Astrocyte of the spinal cord (primary cell): ENCODE measurements around the gene PCBP2.

Experiments used
- DNase-seq: peaks from one replicate; pipeline ENCODE4 v3.0.0; 2011; ENCODE audit warnings: low read depth, low spot score
- H3K4me3 ChIP-seq: 2 replicates; pipeline ENCODE4 v1.5.1; 2011; ENCODE audit warnings: low read depth, mild to moderate bottlenecking, low read length, moderate library complexity
- in situ Hi-C: cut with HindIII; loops from 2 replicates; pipeline ENCODE4 v1.10.0; 2017; ENCODE audit warnings: low sequenced_read_pairs
- TF ChIP-seq, protein P1 (sequence below): IDR thresholded peaks from 2 replicates; pipeline ENCODE4 v1.5.1; 2012; ENCODE audit warnings: low read depth, mild to moderate bottlenecking, low read length, inconsistent platforms

PCBP2 gene

DNA sequence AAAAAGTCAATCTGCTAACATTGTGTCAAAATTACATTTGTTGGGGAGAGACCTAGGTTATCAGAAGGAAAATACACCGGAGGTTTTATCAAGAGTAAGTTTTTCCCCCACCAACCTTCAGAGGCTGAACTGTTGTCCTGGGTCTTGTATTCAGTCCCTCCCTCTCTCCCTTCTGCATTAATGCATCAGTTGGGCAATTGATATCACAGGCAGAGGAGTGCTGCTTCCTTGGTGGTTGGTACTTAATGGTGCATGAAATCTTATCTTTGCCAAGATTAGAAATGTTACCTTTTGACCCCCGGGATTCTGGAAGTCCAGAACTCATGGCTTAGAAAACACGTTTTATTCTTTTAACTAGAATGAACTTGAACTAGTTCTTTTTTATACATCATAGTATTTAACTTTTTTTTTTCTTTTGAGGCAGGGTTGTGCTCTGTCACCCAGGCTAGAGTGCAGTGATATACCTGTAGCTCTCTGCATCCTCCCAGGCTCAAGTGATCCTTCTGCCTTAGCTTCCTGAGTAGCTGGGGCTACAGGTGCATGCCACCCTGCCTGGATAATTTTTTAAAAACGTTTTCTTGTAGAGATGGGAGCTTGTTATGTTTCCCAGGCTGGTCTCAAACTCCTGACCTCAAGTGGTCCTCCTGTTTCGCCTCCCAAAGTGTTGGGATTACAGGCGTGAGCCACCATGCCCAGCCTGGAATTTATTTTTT is 4.9 kb downstream of the PCBP2 start:
- in situ Hi-C loops = no loop called here
- DNase-seq = no peak

DNA sequence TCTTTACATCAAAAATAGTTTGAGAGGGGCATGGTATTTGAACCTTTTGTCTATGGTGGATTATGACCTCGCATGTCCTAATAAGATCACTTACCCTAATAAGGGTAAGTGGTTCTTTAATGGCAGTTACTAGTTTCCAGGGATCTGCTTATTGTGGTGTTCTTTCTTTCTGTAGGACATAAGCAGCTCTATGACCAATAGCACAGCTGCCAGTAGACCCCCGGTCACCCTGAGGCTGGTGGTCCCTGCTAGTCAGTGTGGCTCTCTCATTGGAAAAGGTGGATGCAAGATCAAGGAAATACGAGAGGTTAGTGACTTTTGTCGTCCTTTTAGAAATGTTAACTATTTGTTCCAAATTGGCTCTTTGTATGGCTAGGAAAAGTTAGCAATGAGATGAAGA is 7.2 kb downstream of the PCBP2 start:
- TF ChIP-seq, protein P1, sequence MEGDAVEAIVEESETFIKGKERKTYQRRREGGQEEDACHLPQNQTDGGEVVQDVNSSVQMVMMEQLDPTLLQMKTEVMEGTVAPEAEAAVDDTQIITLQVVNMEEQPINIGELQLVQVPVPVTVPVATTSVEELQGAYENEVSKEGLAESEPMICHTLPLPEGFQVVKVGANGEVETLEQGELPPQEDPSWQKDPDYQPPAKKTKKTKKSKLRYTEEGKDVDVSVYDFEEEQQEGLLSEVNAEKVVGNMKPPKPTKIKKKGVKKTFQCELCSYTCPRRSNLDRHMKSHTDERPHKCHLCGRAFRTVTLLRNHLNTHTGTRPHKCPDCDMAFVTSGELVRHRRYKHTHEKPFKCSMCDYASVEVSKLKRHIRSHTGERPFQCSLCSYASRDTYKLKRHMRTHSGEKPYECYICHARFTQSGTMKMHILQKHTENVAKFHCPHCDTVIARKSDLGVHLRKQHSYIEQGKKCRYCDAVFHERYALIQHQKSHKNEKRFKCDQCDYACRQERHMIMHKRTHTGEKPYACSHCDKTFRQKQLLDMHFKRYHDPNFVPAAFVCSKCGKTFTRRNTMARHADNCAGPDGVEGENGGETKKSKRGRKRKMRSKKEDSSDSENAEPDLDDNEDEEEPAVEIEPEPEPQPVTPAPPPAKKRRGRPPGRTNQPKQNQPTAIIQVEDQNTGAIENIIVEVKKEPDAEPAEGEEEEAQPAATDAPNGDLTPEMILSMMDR = no peak
- no peak for DNase-seq
- in situ Hi-C loops = no loop called here
- H3K4me3 ChIP-seq = no peak overlapping the region

More for the DNA sequence above, 4.9 kb downstream of the PCBP2 start:
- TF ChIP-seq, protein P1 = no peak
- H3K4me3 ChIP-seq = no peak overlapping the region

DNA sequence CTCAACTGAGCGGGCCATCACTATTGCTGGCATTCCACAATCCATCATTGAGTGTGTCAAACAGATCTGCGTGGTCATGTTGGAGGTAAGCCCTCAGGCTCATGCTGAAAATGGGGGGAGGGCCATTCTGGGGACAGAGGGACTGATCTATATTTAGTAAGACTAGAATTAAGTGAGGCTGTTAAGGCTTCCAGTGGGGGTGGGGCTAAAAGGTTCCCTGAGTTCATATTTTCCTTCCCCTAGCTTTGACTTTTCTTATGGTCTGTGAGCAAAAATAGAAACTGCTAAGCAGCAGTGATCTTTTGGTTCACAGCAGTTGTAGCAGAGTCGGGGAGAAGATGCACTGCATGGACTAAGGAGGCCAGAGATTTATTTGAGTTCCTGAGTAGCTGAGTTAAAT is 9.2 kb downstream of the PCBP2 start:
- TF ChIP-seq, protein P1 = no peak
- H3K4me3 ChIP-seq = no peak overlapping the region
- DNase-seq = no peak
- in situ Hi-C loops = no loop called here

DNA sequence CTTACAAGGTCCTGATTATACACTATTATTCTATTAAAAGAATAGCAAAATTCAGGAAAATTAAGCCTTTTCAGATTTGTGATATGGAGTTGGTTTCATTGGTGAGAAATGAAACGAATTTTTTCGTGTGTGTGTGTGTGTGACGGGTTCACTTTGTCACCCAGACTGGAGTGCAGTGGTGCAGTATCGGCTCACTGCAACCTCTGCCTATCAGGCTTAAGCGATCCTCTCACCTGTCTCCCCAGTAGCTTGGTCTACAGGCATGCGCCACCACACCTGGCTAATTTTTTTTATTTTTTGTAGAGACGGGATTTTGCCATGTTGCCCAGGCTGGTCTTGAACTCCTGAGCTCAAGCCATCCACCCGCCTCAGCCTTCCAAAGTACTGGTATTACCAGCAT is 9.7 kb downstream of the PCBP2 start:
- in situ Hi-C loops = no loop called here
- TF ChIP-seq, protein P1 = no peak
- no peak overlapping the region for H3K4me3 ChIP-seq
- DNase-seq = no peak

DNA sequence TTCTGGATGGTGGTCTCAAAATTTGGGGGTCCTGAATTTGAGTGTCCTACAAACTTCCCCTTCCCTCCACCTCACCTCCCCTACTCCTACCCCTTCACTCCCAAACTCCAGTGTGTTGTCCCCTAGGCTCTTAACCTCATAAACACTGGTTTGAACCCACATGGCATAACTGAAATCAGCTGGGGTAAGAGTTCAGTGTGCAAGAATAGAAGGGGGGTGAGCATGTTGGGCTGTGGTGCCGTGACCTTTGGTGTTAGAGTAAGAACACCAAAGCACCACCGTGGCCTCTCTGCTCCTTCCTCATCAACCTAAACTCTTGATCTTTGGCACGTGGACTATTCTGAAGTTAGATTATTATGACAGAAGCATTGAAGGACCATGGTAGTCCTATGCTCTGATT is 11.0 kb downstream of the PCBP2 start:
- DNase-seq = no peak
- in situ Hi-C loops = no loop called here
- TF ChIP-seq, protein P1 = no peak
- no peak overlapping the region for H3K4me3 ChIP-seq

DNA sequence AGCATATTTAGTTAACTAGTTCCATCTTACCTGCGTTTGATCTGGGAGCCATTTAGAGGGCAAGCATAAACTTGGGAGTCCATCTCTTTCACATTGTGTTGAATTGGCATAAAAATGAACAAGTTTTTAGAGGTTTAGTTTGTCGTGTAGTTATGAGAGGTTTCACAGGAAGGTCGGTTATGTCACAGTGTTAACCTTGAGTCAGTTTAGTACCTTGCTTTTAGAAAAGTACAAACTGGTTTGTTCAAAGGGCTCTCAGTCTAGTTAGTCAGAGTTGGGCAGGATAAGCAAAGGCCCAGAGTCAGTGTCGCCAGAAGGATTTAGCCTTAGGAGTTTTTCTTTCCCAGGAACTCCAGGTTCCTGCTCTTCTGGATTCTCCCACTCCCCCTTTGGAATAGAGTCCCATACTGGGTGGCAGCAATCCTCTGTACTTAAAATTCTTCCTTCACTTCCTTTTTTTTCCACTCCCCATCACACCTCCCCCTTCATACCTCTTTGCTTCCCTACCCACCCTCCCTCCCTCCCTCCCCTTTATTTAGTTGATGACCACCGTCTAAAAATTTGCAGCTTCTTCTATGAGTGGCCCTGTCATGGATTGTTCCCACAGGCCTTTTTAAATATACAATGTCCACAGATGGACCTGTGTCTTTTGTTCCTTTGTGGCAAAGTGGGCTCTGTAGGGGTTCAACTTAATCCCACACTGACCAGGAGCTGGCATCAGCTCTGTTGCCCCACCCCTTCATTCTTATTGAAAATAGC is 12.1 kb downstream of the PCBP2 start:
- TF ChIP-seq, protein P1 = no peak
- in situ Hi-C loops = no loop called here
- H3K4me3 ChIP-seq = no peak overlapping the region
- DNase-seq = no peak
